ENCODE data around the gene DPH2. TPM values are rescaled to one million over a fixed set of nuclear protein-coding genes. Genes with fewer than 3 reads are reported as not detected.

DPH2 gene
- total RNA-seq, 1 donor from 2014 or later = 15.2 TPM

Other genes starting within 250 kb of the DPH2 start
- 17.4 TPM for gene ARTN, start 36.2 kb upstream of the DPH2 start, total RNA-seq
- gene IPO13, start 23.1 kb upstream of the DPH2 start, total RNA-seq = 34.6 TPM
- gene ATP6V0B, start 5.0 kb downstream of the DPH2 start, total RNA-seq = 71.5 TPM
- gene B4GALT2, start 9.2 kb downstream of the DPH2 start, total RNA-seq = 31.4 TPM
- 14.5 TPM for gene CCDC24, start 21.6 kb downstream of the DPH2 start, total RNA-seq
- gene SLC6A9, start 61.5 kb downstream of the DPH2 start, total RNA-seq = 24.3 TPM
- gene KLF17, start 148.8 kb downstream of the DPH2 start, total RNA-seq = 0.25 TPM
- not detected for gene KLF18, start 171.6 kb downstream of the DPH2 start, total RNA-seq
- 52.3 TPM for gene DMAP1, start 243.5 kb downstream of the DPH2 start, total RNA-seq